DMS153 treated with DMSO at 0.1 percent for 48 hours (cell line): Measurements from ENCODE around the gene EZH2.
A peak's percentile ranks its signal among the peaks of the same experiment; 100 is the strongest.

ENCODE experiments used
- DNase-seq: peaks from one replicate; lab custom pipeline; 2025; ENCODE audit not compliant: unreplicated experiment; lab: John Stamatoyannopoulos, UW

EZH2 gene

GRCh38 chr7:148809856-148810255 lies 74.2 kb downstream of the EZH2 start:
- no peak for DNase-seq

- no peak for DNase-seq
Measured at GRCh38 chr7:148807436-148807835, 76.7 kb downstream of the EZH2 start.

GRCh38 chr7:148806187-148806586 lies 77.9 kb downstream of the EZH2 start:
- no peak for DNase-seq

- DNase-seq = no peak
Measured at GRCh38 chr7:148804343-148805235, 79.5 kb downstream of the EZH2 start.

GRCh38 chr7:148803094-148803493 lies 81.0 kb downstream of the EZH2 start:
- no peak for DNase-seq

GRCh38 chr7:148802101-148802493 lies 82.0 kb downstream of the EZH2 start:
- DNase-seq = no peak

- DNase-seq = no peak
Measured at GRCh38 chr7:148800677-148801076, 83.4 kb downstream of the EZH2 start.

GRCh38 chr7:148799893-148800555 lies 84.1 kb downstream of the EZH2 start:
- DNase-seq = no peak

- DNase-seq = no peak
Measured at GRCh38 chr7:148796841-148797240, 87.2 kb downstream of the EZH2 start.

GRCh38 chr7:148794476-148794875 lies 89.6 kb downstream of the EZH2 start:
- no peak for DNase-seq

GRCh38 chr7:148793590-148793989 lies 90.5 kb downstream of the EZH2 start:
- DNase-seq = no peak

- no peak for DNase-seq
Measured at GRCh38 chr7:148791546-148791945, 92.5 kb downstream of the EZH2 start.

GRCh38 chr7:148790850-148791249 lies 93.2 kb downstream of the EZH2 start:
- DNase-seq = no peak

GRCh38 chr7:148790131-148790726 lies 93.9 kb downstream of the EZH2 start:
- no peak for DNase-seq

- no peak for DNase-seq
Measured at GRCh38 chr7:148789220-148789619, 94.9 kb downstream of the EZH2 start.

- no peak for DNase-seq
Measured at GRCh38 chr7:148787571-148788295, 96.4 kb downstream of the EZH2 start.

GRCh38 chr7:148783801-148784527 lies 100.1 kb downstream of the EZH2 start:
- DNase-seq = no peak

- no peak for DNase-seq
Measured at GRCh38 chr7:148782757-148783456, 101.2 kb downstream of the EZH2 start.

- no peak for DNase-seq
Measured at GRCh38 chr7:148774471-148774870, 109.6 kb downstream of the EZH2 start.

- peak; percentile 14 for DNase-seq
Measured at GRCh38 chr7:148773334-148773733, 110.8 kb downstream of the EZH2 start.
